Keratinocyte (primary cell): ENCODE measurements around the gene RITA1. TPM values are rescaled to one million over a fixed set of nuclear protein-coding genes. Genes with fewer than 3 reads are reported as not detected.

Experiments used
- DNase-seq: peaks from one replicate; pipeline ENCODE4 v3.0.0-alpha.2; 2011; ENCODE audit warnings: low read depth, missing footprints, low spot score
- FAIRE-seq: peaks from 2 replicates; lab custom pipeline; 2011; peaks lifted over from hg19 to GRCh38; lab: Jason Lieb, UNC
- H2AFZ ChIP-seq: 2 replicates; pipeline ENCODE4 v1.6.0; 2012; ENCODE audit warnings: low read length, control low read depth, inconsistent platforms; ENCODE audit not compliant: control insufficient read depth
- H3K27ac ChIP-seq: 2 replicates; pipeline ENCODE4 v1.5.1; 2011; ENCODE audit warnings: low read length; ENCODE audit not compliant: control insufficient read depth, insufficient read depth
- H3K27me3 ChIP-seq: 3 replicates; pipeline ENCODE4 v1.6.0; 2011; ENCODE audit warnings: low read length; ENCODE audit not compliant: control insufficient read depth, insufficient read depth; ENCODE audit errors: extremely low read depth
- H3K36me3 ChIP-seq, 2 experiments: 2 replicates in 1 of 2; 3 replicates in 1 of 2; pipeline ENCODE4 v1.5.1; 2011; ENCODE audit warnings: low read length in 2 of 2, mild to moderate bottlenecking in 1 of 2; ENCODE audit not compliant: control insufficient read depth in 2 of 2, insufficient read depth in 2 of 2; ENCODE audit errors: extremely low read depth in 1 of 2
- H3K4me1 ChIP-seq: 3 replicates; pipeline ENCODE4 v1.5.1; 2011; ENCODE audit warnings: low read length; ENCODE audit not compliant: control insufficient read depth, insufficient read depth; ENCODE audit errors: extremely low read depth
- H3K4me2 ChIP-seq: 3 replicates; pipeline ENCODE4 v1.6.0; 2011; ENCODE audit warnings: low read depth, low read length; ENCODE audit not compliant: control insufficient read depth, insufficient read depth; ENCODE audit errors: extremely low read depth
- H3K4me3 ChIP-seq, 3 experiments: fragments of 200-600 bp in 1 of 3; sonication (generic) in 1 of 3; 2 replicates in 2 of 3; 3 replicates in 1 of 3; pipeline ENCODE4 v1.5.1; 2011 to 2016; ENCODE audit warnings: low read length in 3 of 3, mild to moderate bottlenecking in 3 of 3, control low read depth in 2 of 3, inconsistent platforms in 1 of 3, low read depth in 1 of 3, mixed read lengths in 1 of 3, mixed run types in 1 of 3, moderate library complexity in 1 of 3; ENCODE audit not compliant: control insufficient read depth in 2 of 3, insufficient read depth in 2 of 3; ENCODE audit errors: extremely low read depth in 1 of 3
- H3K79me2 ChIP-seq: 2 replicates; pipeline ENCODE4 v1.6.0; 2012; ENCODE audit warnings: low read length; ENCODE audit not compliant: control insufficient read depth, insufficient read depth
- H3K9ac ChIP-seq: 3 replicates; pipeline ENCODE4 v1.6.0; 2011; ENCODE audit warnings: low read length; ENCODE audit not compliant: control insufficient read depth, insufficient read depth; ENCODE audit errors: extremely low read depth
- H3K9me1 ChIP-seq: 3 replicates; pipeline ENCODE4 v1.6.0; 2011; ENCODE audit warnings: low read length; ENCODE audit not compliant: control insufficient read depth, insufficient read depth; ENCODE audit errors: extremely low read depth
- H3K9me3 ChIP-seq: 2 replicates; pipeline ENCODE4 v1.5.1; 2012; ENCODE audit warnings: low read depth, low read length; ENCODE audit not compliant: control insufficient read depth
- H4K20me1 ChIP-seq: 3 replicates; pipeline ENCODE4 v1.6.0; 2011; ENCODE audit warnings: low read length; ENCODE audit not compliant: control insufficient read depth, insufficient read depth; ENCODE audit errors: extremely low read depth
- EZH2 ChIP-seq: IDR thresholded peaks from one replicate; pipeline ENCODE4 v1.6.1; 2012; ENCODE audit warnings: inconsistent platforms, mild to moderate bottlenecking, low read length, moderate library complexity
- dilution Hi-C: fragments of 300-500 bp; cut with MboI; formaldehyde crosslinking; loops from one replicate; pipeline ENCODE4 v1.7.0; 2020; ENCODE audit warnings: low sequenced_read_pairs; ENCODE audit not compliant: extremely low pct_ligation_motif_present
- polyA plus RNA-seq, 5 experiments: library from polyadenylated mRNA; depleted of rRNA in 3 of 5; stranded (reverse) in 3 of 5; stranded (forward) in 1 of 5; unstranded in 1 of 5; fragments of >200 nt; gene quantifications; 1 replicate in 1 of 5; 2 replicates in 3 of 5; 3 replicates in 1 of 5; pipeline versions ENCODE4 v1.2.1 to v1.2.3, GENCODE V29; 2011 to 2012; ENCODE audit warnings: missing spikeins in 2 of 5, low read depth in 1 of 5, low replicate concordance in 1 of 5
- TF ChIP-seq, protein P1 (sequence below), 3 experiments: IDR thresholded peaks in 1 of 3; conservative IDR thresholded peaks in 1 of 3; optimal IDR thresholded peaks in 1 of 3; 2 replicates in 2 of 3; 3 replicates in 1 of 3; pipeline versions ENCODE3 to v1.5.1; 2011; ENCODE audit warnings: low read length in 3 of 3, mild to moderate bottlenecking in 3 of 3, moderate library complexity in 2 of 3, control low read depth in 1 of 3, inconsistent platforms in 1 of 3; ENCODE audit not compliant: insufficient read depth in 2 of 3; ENCODE audit errors: extremely low read depth in 1 of 3

The RITA1 gene
- polyA plus RNA-seq, 1 donor (not counting 4 experiments of a cell fraction or from before 2014, with no cell fraction given), result 11.8 TPM

DNA sequence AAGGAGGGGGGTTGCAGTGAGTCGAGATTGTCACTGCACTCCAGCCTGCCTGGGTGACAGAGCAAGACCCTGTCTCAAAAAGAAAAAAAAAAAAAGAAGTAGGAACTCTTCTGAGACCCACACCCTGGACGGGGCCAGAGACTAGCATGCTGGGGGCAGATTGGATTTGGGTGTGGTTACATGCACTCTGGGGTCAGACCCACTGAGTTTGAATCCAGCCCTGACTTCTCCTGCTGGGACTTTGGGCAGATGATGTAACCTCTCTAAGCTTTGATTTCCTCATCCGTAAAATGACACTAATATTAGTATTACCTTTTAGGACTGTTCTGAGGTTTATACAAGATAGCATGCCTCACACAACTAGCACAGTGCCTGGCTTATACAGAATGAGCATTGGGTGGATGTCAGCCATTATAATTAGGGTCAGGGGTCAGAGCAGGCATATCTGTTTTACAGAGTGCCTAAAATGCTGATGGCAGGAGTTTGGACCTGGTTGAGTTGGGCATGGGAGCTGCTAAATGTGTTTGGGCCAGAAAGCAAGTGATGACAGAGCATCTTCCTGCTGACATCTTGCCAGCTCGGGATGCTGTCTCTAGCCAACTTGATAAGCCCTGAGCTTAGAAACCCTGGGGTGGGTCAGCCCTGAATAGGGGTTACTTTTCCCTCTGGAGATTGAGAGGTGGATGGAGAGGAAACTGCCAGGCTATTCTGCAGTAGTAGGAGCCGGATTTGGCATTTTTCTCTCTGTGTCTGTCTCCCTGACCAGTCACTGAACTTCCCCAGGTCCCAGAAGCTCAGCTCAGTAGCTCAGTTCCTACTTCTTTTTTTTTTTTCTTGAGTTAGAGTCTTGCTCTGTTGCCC lies 51.2 kb downstream of the RITA1 start:
- Histone ChIP-seq H4K20me1 (no peaks in the 10 kb centered on the region), H3K4me1 (peaks cover 24% of the 10 kb centered on the region), H3K79me2 (no peaks in the 10 kb centered on the region), H3K9me3 (no peaks in the 10 kb centered on the region), H3K9ac (no peak overlapping the region), H2AFZ (no peak overlapping the region), H3K27me3 (no peaks in the 10 kb centered on the region), H3K36me3 (peaks cover 11 to 13% of the 10 kb centered on the region in 2 experiments), H3K4me2 (no peak overlapping the region), H3K27ac (no peak overlapping the region), H3K4me3 (no peak overlapping the region), H3K9me1 (no peaks in the 10 kb centered on the region)
- FAIRE-seq (no peak), DNase-seq (no peak)
- no peak for TF ChIP-seq EZH2
- TF ChIP-seq, protein P1, sequence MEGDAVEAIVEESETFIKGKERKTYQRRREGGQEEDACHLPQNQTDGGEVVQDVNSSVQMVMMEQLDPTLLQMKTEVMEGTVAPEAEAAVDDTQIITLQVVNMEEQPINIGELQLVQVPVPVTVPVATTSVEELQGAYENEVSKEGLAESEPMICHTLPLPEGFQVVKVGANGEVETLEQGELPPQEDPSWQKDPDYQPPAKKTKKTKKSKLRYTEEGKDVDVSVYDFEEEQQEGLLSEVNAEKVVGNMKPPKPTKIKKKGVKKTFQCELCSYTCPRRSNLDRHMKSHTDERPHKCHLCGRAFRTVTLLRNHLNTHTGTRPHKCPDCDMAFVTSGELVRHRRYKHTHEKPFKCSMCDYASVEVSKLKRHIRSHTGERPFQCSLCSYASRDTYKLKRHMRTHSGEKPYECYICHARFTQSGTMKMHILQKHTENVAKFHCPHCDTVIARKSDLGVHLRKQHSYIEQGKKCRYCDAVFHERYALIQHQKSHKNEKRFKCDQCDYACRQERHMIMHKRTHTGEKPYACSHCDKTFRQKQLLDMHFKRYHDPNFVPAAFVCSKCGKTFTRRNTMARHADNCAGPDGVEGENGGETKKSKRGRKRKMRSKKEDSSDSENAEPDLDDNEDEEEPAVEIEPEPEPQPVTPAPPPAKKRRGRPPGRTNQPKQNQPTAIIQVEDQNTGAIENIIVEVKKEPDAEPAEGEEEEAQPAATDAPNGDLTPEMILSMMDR (optimal IDR thresholded peaks at IDR 0.05 in 1 of 3, IDR thresholded peaks at IDR 0.05 in 1 of 3, conservative IDR thresholded peaks at IDR 0.05 in 1 of 3; ENCODE audit: extremely low read depth in 1 of 3, insufficient read depth in 2 of 3, low read length in 3 of 3), result no peak
- dilution Hi-C loops, result no loop called here

GRCh38 chr12:113237748-113238147 lies 52.2 kb downstream of the RITA1 start:
- Histone ChIP-seq H2AFZ (no peak overlapping the region), H3K4me1 (peaks cover 30% of the 10 kb centered on the region), H3K9me1 (no peaks in the 10 kb centered on the region), H3K4me2 (no peak overlapping the region), H3K9me3 (no peaks in the 10 kb centered on the region), H3K27me3 (no peaks in the 10 kb centered on the region), H3K27ac (no peak overlapping the region), H3K36me3 (peaks cover 6% of the 10 kb centered on the region in 2 experiments), H3K9ac (no peak overlapping the region), H4K20me1 (no peaks in the 10 kb centered on the region), H3K4me3 (no peak overlapping the region), H3K79me2 (no peaks in the 10 kb centered on the region)
- DNase-seq (no peak), FAIRE-seq (no peak)
- dilution Hi-C loops, result no loop called here
- TF ChIP-seq, protein P1 (optimal IDR thresholded peaks at IDR 0.05 in 1 of 3, IDR thresholded peaks at IDR 0.05 in 1 of 3, conservative IDR thresholded peaks at IDR 0.05 in 1 of 3; ENCODE audit: extremely low read depth in 1 of 3, insufficient read depth in 2 of 3, low read length in 3 of 3), result no peak
